Measurements from ENCODE around the gene TLE2. TPM values are rescaled to one million over a fixed set of nuclear protein-coding genes. Genes with fewer than 3 reads are reported as not detected.
"Not testable (repeated sequence)": the region's sequence is repeated elsewhere in the genome, so short reads cannot be mapped to it uniquely, and the experiment has no call there.

The TLE2 gene
- total and polyA plus RNA-seq, 10 donors = 12.0 to 88.0 (median 40.0) TPM

- Histone ChIP-seq H3K4me3 (no peak overlapping the region), H3K36me3 (peaks cover 0 to 79% (median 5%) of the 10 kb centered on the region in 6 donors), H3K27ac (no peak overlapping the region), H3K27me3 (replicated peaks in 1 of 7) (no peaks in the 10 kb centered on the region), H3K4me1 (no peaks in the 10 kb centered on the region), H3K9me3 (no peaks in the 10 kb centered on the region)
- TF ChIP-seq, protein P1, sequence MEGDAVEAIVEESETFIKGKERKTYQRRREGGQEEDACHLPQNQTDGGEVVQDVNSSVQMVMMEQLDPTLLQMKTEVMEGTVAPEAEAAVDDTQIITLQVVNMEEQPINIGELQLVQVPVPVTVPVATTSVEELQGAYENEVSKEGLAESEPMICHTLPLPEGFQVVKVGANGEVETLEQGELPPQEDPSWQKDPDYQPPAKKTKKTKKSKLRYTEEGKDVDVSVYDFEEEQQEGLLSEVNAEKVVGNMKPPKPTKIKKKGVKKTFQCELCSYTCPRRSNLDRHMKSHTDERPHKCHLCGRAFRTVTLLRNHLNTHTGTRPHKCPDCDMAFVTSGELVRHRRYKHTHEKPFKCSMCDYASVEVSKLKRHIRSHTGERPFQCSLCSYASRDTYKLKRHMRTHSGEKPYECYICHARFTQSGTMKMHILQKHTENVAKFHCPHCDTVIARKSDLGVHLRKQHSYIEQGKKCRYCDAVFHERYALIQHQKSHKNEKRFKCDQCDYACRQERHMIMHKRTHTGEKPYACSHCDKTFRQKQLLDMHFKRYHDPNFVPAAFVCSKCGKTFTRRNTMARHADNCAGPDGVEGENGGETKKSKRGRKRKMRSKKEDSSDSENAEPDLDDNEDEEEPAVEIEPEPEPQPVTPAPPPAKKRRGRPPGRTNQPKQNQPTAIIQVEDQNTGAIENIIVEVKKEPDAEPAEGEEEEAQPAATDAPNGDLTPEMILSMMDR (IDR thresholded peaks at IDR 0.05 in 8 of 11, conservative IDR thresholded peaks at IDR 0.05 in 3 of 11) = no peak
- intact Hi-C loops (cut with DNase I; ENCODE audit: low total_unique reads) = no loop called here
- WGBS, 5 donors = 83 to 92% (median 88%) methylated on average over 7 of the region's 7 CpGs
- no peak for DNase-seq
Measured at GRCh38 chr19:3013263-3013725, 15.8 kb downstream of the TLE2 start.

DNA sequence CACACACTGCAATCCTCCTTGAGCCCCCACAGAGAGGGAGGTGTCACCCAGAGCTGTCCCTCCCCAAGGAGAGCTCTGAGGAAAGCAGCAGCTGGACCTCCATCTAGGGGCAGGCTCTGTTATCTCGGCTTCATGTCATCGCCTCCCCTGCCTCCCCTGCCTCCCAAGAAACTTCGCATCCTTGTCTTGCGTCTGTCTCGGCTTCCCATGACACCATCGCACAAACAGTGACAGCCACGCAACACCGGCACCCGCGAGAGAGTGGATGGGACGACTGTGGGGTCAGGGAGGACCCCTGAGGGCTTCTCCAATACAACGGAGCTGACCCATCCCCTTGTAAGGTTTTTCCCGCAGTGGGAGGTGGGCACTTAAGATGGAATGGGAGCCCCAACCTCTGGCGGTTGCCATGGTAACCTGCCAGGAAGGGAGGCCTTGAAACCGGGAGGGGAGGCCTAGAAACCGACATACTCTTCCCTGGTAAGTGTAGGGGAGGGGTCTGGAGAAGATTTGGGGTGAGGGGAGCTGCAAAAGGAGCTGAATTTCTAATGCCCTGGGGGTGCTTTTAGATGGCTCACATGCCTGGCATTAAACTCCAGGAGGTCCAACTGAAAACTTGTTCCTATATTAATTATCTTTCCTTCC is 16.3 kb downstream of the TLE2 start:
- Histone ChIP-seq H3K4me3 (no peak overlapping the region), H3K36me3 (peaks cover 0 to 82% (median 5%) of the 10 kb centered on the region in 6 donors), H3K27me3 (replicated peaks in 1 of 7) (no peaks in the 10 kb centered on the region), H3K9me3 (no peaks in the 10 kb centered on the region), H3K4me1 (no peaks in the 10 kb centered on the region), H3K27ac (no peak overlapping the region)
- DNase-seq = no peak
- 79 to 84% (median 82%) methylated on average over 16 of the region's 16 CpGs for WGBS, 5 donors
- intact Hi-C loops (cut with DNase I; ENCODE audit: low total_unique reads) = no loop called here
- TF ChIP-seq, protein P1 (IDR thresholded peaks at IDR 0.05 in 8 of 11, conservative IDR thresholded peaks at IDR 0.05 in 3 of 11) = no peak
- no peak for TF ChIP-seq POLR2A (IDR thresholded peaks at IDR 0.05)
- no peak for TF ChIP-seq POLR2AphosphoS5 (IDR thresholded peaks at IDR 0.05)

GRCh38 chr19:3012059-3012458 is 17.0 kb downstream of the TLE2 start:
- H3K9me3 ChIP-seq; intact Hi-C loops (cut with DNase I; ENCODE audit: low total_unique reads); H3K27ac ChIP-seq; H3K4me1 ChIP-seq; H3K27me3 ChIP-seq (replicated peaks in 1 of 7); DNase-seq; H3K4me3 ChIP-seq: not testable (repeated sequence)
- peaks cover 0 to 86% (median 5%) of the 10 kb centered on the region in 6 donors for H3K36me3 ChIP-seq
- 80 to 89% (median 82%) methylated on average over 12 to 13 of the region's 13 CpGs for WGBS, 5 donors

DNA sequence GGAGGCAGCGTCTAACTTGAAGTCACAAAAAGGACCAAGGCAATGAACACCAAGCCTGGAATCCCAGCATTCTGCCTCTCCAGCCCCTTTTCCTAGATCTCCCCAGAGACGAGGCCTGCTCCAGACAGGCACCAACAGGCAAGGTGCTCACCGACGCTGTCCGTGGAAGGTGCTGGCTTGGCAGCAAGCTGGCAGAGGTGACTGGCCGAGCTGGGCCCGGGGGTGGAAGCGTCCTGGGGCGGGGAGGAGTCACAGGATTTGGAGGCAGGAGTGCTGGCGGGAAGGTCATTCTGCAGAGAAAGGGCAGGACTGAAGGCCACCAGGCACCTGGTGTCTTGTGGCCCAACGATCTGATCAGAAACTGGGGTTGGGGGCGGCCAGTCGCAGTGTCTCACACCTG is 18.2 kb downstream of the TLE2 start:
- TF ChIP-seq, protein P1 (IDR thresholded peaks at IDR 0.05 in 8 of 11, conservative IDR thresholded peaks at IDR 0.05 in 3 of 11) = no peak
- peak in 1 of 3 donors; percentile 15 for TF ChIP-seq POLR2AphosphoS5 (IDR thresholded peaks at IDR 0.05)
- no peak for TF ChIP-seq POLR2A (IDR thresholded peaks at IDR 0.05)
- no peak for DNase-seq
- Histone ChIP-seq H3K36me3 (peaks cover 0 to 98% (median 9%) of the 10 kb centered on the region in 6 donors), H3K4me1 (no peaks in the 10 kb centered on the region), H3K9me3 (no peaks in the 10 kb centered on the region), H3K27me3 (replicated peaks in 1 of 7) (no peaks in the 10 kb centered on the region), H3K4me3 (no peak overlapping the region), H3K27ac (no peak overlapping the region)
- intact Hi-C loops (cut with DNase I; ENCODE audit: low total_unique reads) = no loop called here
- 87 to 94% (median 90%) methylated on average over 9 to 13 of the region's 13 CpGs for WGBS, 5 donors

Data from spleen (tissue), 11 donors.